ENCODE data around the gene XDH.
A peak's percentile ranks its signal among the peaks of the same experiment; 100 is the strongest.

The XDH gene

GRCh38 chr2:31402388-31402787 lies 12.2 kb downstream of the XDH start:
- DNase-seq (ENCODE audit: low read depth): no peak

- peak; percentile 91 for DNase-seq (ENCODE audit: low read depth)
Observed at GRCh38 chr2:31401580-31401979, 13.0 kb downstream of the XDH start.

GRCh38 chr2:31398881-31399280 lies 15.7 kb downstream of the XDH start:
- DNase-seq (ENCODE audit: low read depth): no peak

- no peak for DNase-seq (ENCODE audit: low read depth)
Observed at GRCh38 chr2:31397094-31397493, 17.4 kb downstream of the XDH start.

- DNase-seq (ENCODE audit: low read depth): no peak
Observed at GRCh38 chr2:31390324-31390723, 24.2 kb downstream of the XDH start.

- no peak for DNase-seq (ENCODE audit: low read depth)
Observed at GRCh38 chr2:31388736-31389135, 25.8 kb downstream of the XDH start.

- DNase-seq (ENCODE audit: low read depth): no peak
Observed at GRCh38 chr2:31387850-31388249, 26.7 kb downstream of the XDH start.

- no peak for DNase-seq (ENCODE audit: low read depth)
Observed at GRCh38 chr2:31386648-31387047, 27.9 kb downstream of the XDH start.

GRCh38 chr2:31386172-31386571 lies 28.4 kb downstream of the XDH start:
- DNase-seq (ENCODE audit: low read depth): no peak

- DNase-seq (ENCODE audit: low read depth): peak; percentile 74
Observed at GRCh38 chr2:31384771-31385276, 29.7 kb downstream of the XDH start.

GRCh38 chr2:31384351-31384750 lies 30.2 kb downstream of the XDH start:
- DNase-seq (ENCODE audit: low read depth): peak; percentile 71

- DNase-seq (ENCODE audit: low read depth): no peak
Observed at GRCh38 chr2:31383471-31384153, 30.9 kb downstream of the XDH start.

- DNase-seq (ENCODE audit: low read depth): no peak
Observed at GRCh38 chr2:31382452-31383120, 32.0 kb downstream of the XDH start.

- no peak for DNase-seq (ENCODE audit: low read depth)
Observed at GRCh38 chr2:31381601-31382000, 32.9 kb downstream of the XDH start.

- no peak for DNase-seq (ENCODE audit: low read depth)
Observed at GRCh38 chr2:31380243-31380642, 34.3 kb downstream of the XDH start.

- DNase-seq (ENCODE audit: low read depth): no peak
Observed at GRCh38 chr2:31379747-31380146, 34.8 kb downstream of the XDH start.

GRCh38 chr2:31378791-31379501 lies 35.6 kb downstream of the XDH start:
- DNase-seq (ENCODE audit: low read depth): no peak

- DNase-seq (ENCODE audit: low read depth): no peak
Observed at GRCh38 chr2:31378389-31378788, 36.2 kb downstream of the XDH start.

- DNase-seq (ENCODE audit: low read depth): no peak
Observed at GRCh38 chr2:31373127-31373526, 41.4 kb downstream of the XDH start.

- DNase-seq (ENCODE audit: low read depth): no peak
Observed at GRCh38 chr2:31372097-31372496, 42.4 kb downstream of the XDH start.

- DNase-seq (ENCODE audit: low read depth): no peak
Observed at GRCh38 chr2:31371691-31372090, 42.9 kb downstream of the XDH start.

- no peak for DNase-seq (ENCODE audit: low read depth)
Observed at GRCh38 chr2:31366733-31367132, 47.8 kb downstream of the XDH start.

All from fibroblast of the conjunctiva (primary cell).